HEK293T (cell line): ENCODE data around the gene TSEN34.

Experiments used
- BHLHE40 ChIP-seq: fragments of 450-650 bp; IDR thresholded peaks from 2 replicates; pipeline ENCODE4 v1.6.1; 2016; ENCODE audit warnings: mild to moderate bottlenecking, moderate library complexity, borderline replicate concordance
- ELF4 ChIP-seq: fragments of 450-650 bp; IDR thresholded peaks from 2 replicates; pipeline ENCODE4 v1.6.1; 2017; ENCODE audit warnings: antibody characterized with exemption
- FOXA1 ChIP-seq: fragments of 450-650 bp; IDR thresholded peaks from 2 replicates; pipeline ENCODE4 v1.6.1; 2016; ENCODE audit warnings: mild to moderate bottlenecking
- FOXK2 ChIP-seq: fragments of 450-650 bp; IDR thresholded peaks from 2 replicates; pipeline ENCODE4 v1.6.1; 2016; ENCODE audit warnings: mild to moderate bottlenecking
- FOXM1 ChIP-seq: fragments of 450-650 bp; IDR thresholded peaks from 2 replicates; pipeline ENCODE4 v1.6.1; 2017; ENCODE audit warnings: mild to moderate bottlenecking, borderline replicate concordance
- HDGF ChIP-seq: fragments of 450-650 bp; IDR thresholded peaks from 2 replicates; pipeline ENCODE4 v1.6.1; 2017; ENCODE audit warnings: antibody characterized with exemption, borderline replicate concordance
- LEF1 ChIP-seq: fragments of 450-650 bp; IDR thresholded peaks from 2 replicates; pipeline ENCODE4 v1.6.1; 2017; ENCODE audit warnings: mild to moderate bottlenecking, borderline replicate concordance
- SP1 ChIP-seq: fragments of 450-650 bp; IDR thresholded peaks from 2 replicates; pipeline ENCODE4 v1.6.1; 2017
- TARDBP ChIP-seq: fragments of 450-650 bp; IDR thresholded peaks from 2 replicates; pipeline ENCODE4 v1.6.1; 2016
- ZNF384 ChIP-seq: fragments of 450-650 bp; IDR thresholded peaks from 2 replicates; pipeline ENCODE4 v1.6.1; 2016
- TF ChIP-seq, protein P1 (sequence below): fragments of 450-650 bp; IDR thresholded peaks from 2 replicates; pipeline ENCODE4 v1.6.1; 2016

DNA sequence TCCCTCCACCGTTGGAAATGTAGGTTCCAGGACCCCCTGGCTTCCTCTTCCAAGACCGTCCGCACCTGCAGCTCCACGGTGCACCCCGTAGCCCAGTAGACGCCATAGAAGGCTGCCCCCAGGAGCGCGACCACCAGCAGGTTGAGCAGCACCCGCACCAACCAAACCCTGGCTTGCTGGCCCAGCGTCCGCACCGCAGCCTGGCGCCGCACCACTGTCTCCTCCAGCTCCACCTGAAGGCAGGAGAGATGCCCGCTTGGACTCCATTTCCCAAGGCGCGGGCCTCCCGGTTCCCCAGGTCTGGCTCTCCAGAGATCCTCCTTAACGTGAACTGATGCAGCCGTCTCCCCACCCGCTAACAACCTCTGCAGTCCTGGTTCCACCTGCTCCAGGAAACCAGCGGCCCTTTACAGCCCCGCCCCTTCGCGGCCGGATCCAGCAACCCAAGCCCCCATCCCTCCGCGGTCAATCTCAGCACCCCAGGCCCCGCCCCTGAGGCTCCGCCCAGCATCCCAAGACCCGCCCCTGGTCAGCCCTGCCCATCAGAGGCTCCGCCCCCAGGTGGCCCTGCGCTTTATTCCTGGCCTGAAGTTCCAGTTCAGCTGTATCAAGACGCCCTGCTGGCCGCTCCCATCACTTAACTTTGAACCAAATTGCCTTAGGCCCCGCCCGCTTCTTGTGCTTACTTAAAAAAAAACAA is 26.6 kb upstream of the TSEN34 start:
- TF ChIP-seq FOXA1 (no peak), LEF1 (no peak), FOXK2 (no peak), SP1 (no peak), TARDBP (no peak), ELF4 (no peak), HDGF (no peak), ZNF384 (no peak), FOXM1 (no peak), BHLHE40 (no peak)
- TF ChIP-seq, protein P1, sequence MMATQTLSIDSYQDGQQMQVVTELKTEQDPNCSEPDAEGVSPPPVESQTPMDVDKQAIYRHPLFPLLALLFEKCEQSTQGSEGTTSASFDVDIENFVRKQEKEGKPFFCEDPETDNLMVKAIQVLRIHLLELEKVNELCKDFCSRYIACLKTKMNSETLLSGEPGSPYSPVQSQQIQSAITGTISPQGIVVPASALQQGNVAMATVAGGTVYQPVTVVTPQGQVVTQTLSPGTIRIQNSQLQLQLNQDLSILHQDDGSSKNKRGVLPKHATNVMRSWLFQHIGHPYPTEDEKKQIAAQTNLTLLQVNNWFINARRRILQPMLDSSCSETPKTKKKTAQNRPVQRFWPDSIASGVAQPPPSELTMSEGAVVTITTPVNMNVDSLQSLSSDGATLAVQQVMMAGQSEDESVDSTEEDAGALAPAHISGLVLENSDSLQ: no peak; the same call in none of the 2 replicates
